Spleen (tissue), 11 donors: ENCODE measurements around the gene CD4. TPM values are rescaled to one million over a fixed set of nuclear protein-coding genes. Genes with fewer than 3 reads are reported as not detected.

Experiments used
- DNase-seq: peaks from one replicate; pipeline ENCODE4 v3.0.0-alpha.2; 2020
- H3K27ac ChIP-seq, 8 donors: fragments of 200-600 bp; sonication (generic) in 7 of 8; 1 replicate in 4 of 8; 2 replicates in 4 of 8; pipeline versions ENCODE4 v1.5.0 to v1.8.0; 2016 to 2021; ENCODE audit warnings: inconsistent platforms in 4 of 8, mild to moderate bottlenecking in 4 of 8, moderate library complexity in 1 of 8
- H3K27me3 ChIP-seq, 7 donors: fragments of 200-600 bp; sonication (generic) in 6 of 7; replicated peaks in 1 of 7; 1 replicate in 4 of 7; 2 replicates in 3 of 7; pipeline versions ENCODE4 v1.5.0 to v1.8.0; 2016 to 2021; ENCODE audit warnings: inconsistent platforms in 3 of 7, mild to moderate bottlenecking in 1 of 7
- H3K36me3 ChIP-seq, 6 donors: fragments of 200-600 bp; sonication (generic) in 5 of 6; 1 replicate in 4 of 6; 2 replicates in 2 of 6; pipeline versions ENCODE4 v1.5.0 to v1.8.0; 2016 to 2021; ENCODE audit warnings: inconsistent platforms in 2 of 6
- H3K4me1 ChIP-seq, 6 donors: fragments of 200-600 bp; sonication (generic) in 5 of 6; 1 replicate in 3 of 6; 2 replicates in 3 of 6; pipeline versions ENCODE4 v1.5.0 to v1.8.0; 2016 to 2021; ENCODE audit warnings: inconsistent platforms in 3 of 6
- H3K4me3 ChIP-seq, 8 donors: fragments of 200-600 bp; sonication (generic) in 7 of 8; 1 replicate in 4 of 8; 2 replicates in 4 of 8; pipeline versions ENCODE4 v1.5.0 to v1.8.0; 2016 to 2021; ENCODE audit warnings: inconsistent platforms in 4 of 8, mild to moderate bottlenecking in 4 of 8, moderate library complexity in 2 of 8
- H3K9me3 ChIP-seq, 8 donors: fragments of 200-600 bp; sonication (generic) in 7 of 8; 1 replicate in 4 of 8; 2 replicates in 4 of 8; pipeline versions ENCODE4 v1.5.0 to v1.8.0; 2016 to 2021; ENCODE audit warnings: inconsistent platforms in 4 of 8
- POLR2A ChIP-seq, 3 donors: fragments of 450-650 bp; IDR thresholded peaks; one replicate each; pipeline ENCODE4 v1.5.1; 2017; ENCODE audit warnings: antibody characterized with exemption in 3 of 3, mild to moderate bottlenecking in 1 of 3
- POLR2AphosphoS5 ChIP-seq, 3 donors: sonication (generic); formaldehyde crosslinking; IDR thresholded peaks; one replicate each; pipeline ENCODE4 v1.5.1; 2017; ENCODE audit warnings: antibody characterized with exemption in 3 of 3
- WGBS, 5 donors: extraction: QIAGEN DNeasy Blood & Tissue Kit in 3 of 5; methylation state at CpG; one replicate each; pipeline versions ENCODE4 v1.1.5 to v1.1.7; 2013 to 2018; 5-methylcytosine and 5-hydroxymethylcytosine counted together
- intact Hi-C: fragments of 100-400 bp; cut with DNase I; formaldehyde crosslinking; loops from one replicate; pipeline ENCODE4 v1.15.0; 2023; ENCODE audit warnings: low total_unique reads
- polyA plus RNA-seq, 3 donors: library from polyadenylated mRNA; stranded (reverse); fragments of 200-250 nt; gene quantifications; one replicate each; pipeline ENCODE4 v1.2.1, GENCODE V29; 2013
- total RNA-seq, 7 donors: library from RNA; depleted of rRNA in 3 of 7; stranded (reverse); fragments of >200 nt in 3 of 7; fragmentation: NEBNext Ultra II Directional in 4 of 7; extraction: Animal tissue kit (Norgen Biotek cat#: 25700) in 4 of 7; gene quantifications; one replicate each; pipeline versions ENCODE4 v1.1.0 to v1.2.1, GENCODE V29; 2016 to 2021
- TF ChIP-seq, protein P1 (sequence below), 11 experiments: fragments of 200-600 bp in 7 of 11; fragments of 450-650 bp in 4 of 11; sonication (generic) in 4 of 11; IDR thresholded peaks in 8 of 11; conservative IDR thresholded peaks in 3 of 11; 1 replicate in 7 of 11; 2 replicates in 4 of 11; pipeline versions ENCODE4 v1.4.0 to v1.8.0; 2016 to 2021; ENCODE audit warnings: antibody characterized with exemption in 11 of 11, inconsistent platforms in 4 of 11, mild to moderate bottlenecking in 1 of 11
- donor health status: healthy with polysubstance abuse.
- donor health status: DM: no; HTN: no; CAD: no; lungs with moderate emphysema.
- donor health status: DM: no; HTN: no; CAD: no.
- donor health status: Bipolar disorder and iron deficiency.
- donor health status: healthy.
- donor health status: DM: no; HTN: no; CAD: no.
- donor health status: DM: yes; HTN: yes; CAD: no.

CD4 gene
- total and polyA plus RNA-seq, 10 donors, result 21.8 to 207 (median 151) TPM

DNA sequence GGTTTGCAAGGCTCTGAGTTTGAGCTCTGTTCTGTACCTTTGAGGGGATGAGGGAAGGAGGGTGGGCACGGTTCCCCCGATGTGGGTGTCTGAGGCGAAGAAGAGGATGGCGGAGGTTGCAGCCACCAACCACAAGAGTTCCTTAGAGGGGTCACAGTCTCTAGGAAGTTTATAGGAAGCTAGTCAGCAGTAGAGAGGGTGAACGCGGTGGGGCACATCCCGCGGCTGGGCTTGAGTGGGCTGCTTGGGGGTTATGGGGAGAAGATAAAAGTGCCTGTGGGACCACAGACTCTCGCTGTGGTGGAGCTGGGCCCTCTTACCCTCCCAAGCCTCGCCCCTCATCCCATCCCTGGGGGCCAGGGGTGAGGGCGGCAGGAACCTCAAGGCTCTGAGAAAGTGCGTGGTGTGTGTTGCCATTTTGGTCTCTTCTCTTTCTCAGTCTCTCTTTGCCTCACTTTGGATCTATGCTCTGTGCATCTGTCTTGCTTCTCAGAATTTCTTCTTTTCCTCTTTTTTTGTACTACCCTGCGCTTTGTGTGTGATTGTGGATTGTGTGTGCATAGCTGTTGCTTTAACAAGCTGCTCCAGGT lies 2.7 kb downstream of the CD4 start:
- H3K27ac ChIP-seq, result peak overlapping the region; percentile 27 to 87 (median 80)
- peak overlapping the region in 7 of 8 donors; percentile 22 to 66 (median 43) for H3K4me3 ChIP-seq
- H3K27me3 ChIP-seq, result peaks cover 0 to 21% (median 0%) of the 10 kb centered on the region in 7 donors
- TF ChIP-seq POLR2AphosphoS5 (IDR thresholded peaks at IDR 0.05), result no peak
- no peak for TF ChIP-seq POLR2A (IDR thresholded peaks at IDR 0.05)
- TF ChIP-seq, protein P1, sequence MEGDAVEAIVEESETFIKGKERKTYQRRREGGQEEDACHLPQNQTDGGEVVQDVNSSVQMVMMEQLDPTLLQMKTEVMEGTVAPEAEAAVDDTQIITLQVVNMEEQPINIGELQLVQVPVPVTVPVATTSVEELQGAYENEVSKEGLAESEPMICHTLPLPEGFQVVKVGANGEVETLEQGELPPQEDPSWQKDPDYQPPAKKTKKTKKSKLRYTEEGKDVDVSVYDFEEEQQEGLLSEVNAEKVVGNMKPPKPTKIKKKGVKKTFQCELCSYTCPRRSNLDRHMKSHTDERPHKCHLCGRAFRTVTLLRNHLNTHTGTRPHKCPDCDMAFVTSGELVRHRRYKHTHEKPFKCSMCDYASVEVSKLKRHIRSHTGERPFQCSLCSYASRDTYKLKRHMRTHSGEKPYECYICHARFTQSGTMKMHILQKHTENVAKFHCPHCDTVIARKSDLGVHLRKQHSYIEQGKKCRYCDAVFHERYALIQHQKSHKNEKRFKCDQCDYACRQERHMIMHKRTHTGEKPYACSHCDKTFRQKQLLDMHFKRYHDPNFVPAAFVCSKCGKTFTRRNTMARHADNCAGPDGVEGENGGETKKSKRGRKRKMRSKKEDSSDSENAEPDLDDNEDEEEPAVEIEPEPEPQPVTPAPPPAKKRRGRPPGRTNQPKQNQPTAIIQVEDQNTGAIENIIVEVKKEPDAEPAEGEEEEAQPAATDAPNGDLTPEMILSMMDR (IDR thresholded peaks at IDR 0.05 in 8 of 11, conservative IDR thresholded peaks at IDR 0.05 in 3 of 11), result no peak
- H3K4me1 ChIP-seq, result peaks cover 3 to 53% (median 33%) of the 10 kb centered on the region in 6 donors
- no peaks in the 10 kb centered on the region for H3K9me3 ChIP-seq
- no peak for DNase-seq
- intact Hi-C loops, result no loop called here
- H3K36me3 ChIP-seq, result peaks cover 0 to 24% (median 2%) of the 10 kb centered on the region in 6 donors
- WGBS, 5 donors, result 16 to 38% (median 30%) methylated on average over 13 of the region's 13 CpGs

DNA sequence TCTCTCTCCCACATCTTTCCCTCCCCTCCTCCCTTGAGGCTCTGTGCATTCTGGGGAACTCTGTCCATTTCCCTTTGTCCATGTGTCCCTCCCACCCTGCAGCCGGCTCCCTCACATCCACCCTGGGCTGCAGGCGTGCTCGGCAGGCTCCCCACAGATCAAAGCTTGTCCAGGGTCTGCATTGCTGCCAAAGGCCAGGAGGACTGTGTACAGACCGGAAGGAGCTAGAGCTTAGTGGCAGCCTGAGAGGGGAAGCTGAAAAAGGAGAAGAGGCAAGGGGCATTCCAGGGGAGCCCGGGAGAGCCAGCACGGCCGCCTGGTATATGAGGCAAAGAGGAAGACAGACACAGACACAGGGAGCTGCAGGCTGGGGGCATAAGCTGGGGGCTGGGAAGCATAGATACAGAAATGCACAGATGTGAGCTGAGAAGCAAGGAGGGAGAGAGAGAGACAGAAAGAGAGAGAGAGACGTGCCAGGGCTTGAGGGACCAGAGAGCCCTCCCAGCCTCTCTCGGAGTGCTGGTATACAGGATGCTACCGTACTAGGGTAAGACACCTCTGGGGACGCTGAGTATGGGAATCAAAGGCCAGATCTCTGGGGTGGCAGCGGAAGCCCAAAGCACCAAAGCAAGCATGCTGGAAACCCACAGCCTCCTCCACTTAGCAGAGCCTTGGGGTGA lies 3.3 kb downstream of the CD4 start:
- 14 to 22% (median 14%) methylated on average over 12 of the region's 12 CpGs for WGBS, 5 donors
- intact Hi-C loops, result no loop called here
- H3K4me3 ChIP-seq, result peak overlapping the region; percentile 7 to 66 (median 41)
- H3K27me3 ChIP-seq, result peaks cover 0 to 23% (median 0%) of the 10 kb centered on the region in 7 donors
- peak; percentile 52 to 72 (median 70) for TF ChIP-seq POLR2AphosphoS5 (IDR thresholded peaks at IDR 0.05)
- TF ChIP-seq POLR2A (IDR thresholded peaks at IDR 0.05), result no peak
- peak overlapping the region; percentile 27 to 87 (median 80) for H3K27ac ChIP-seq
- peak; percentile 86 for DNase-seq
- peaks cover 0 to 28% (median 2%) of the 10 kb centered on the region in 6 donors for H3K36me3 ChIP-seq
- H3K9me3 ChIP-seq, result no peaks in the 10 kb centered on the region
- H3K4me1 ChIP-seq, result peaks cover 3 to 47% (median 30%) of the 10 kb centered on the region in 6 donors

DNA sequence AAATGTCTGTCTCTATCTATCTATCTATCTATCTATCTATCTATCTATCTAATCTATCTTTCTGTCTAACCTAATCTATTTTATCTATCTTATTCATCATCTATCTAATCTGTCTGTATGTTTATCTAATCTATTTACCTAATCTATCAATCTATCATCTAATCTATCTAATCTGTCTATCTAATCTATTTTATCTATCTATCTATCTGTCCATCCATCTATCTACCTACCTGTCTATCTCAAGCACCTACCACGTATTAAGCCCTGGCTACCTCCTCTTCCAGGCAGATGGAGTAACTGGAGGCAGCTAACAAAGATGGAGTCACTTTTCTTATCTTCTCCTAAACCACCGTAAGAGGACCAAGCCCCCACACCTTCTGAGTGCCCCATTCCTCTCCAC lies 5.8 kb downstream of the CD4 start:
- Histone ChIP-seq H3K9me3 (no peaks in the 10 kb centered on the region), H3K36me3 (peaks cover 0 to 43% (median 2%) of the 10 kb centered on the region in 6 donors), H3K4me1 (peaks cover 3 to 31% (median 21%) of the 10 kb centered on the region in 6 donors), H3K4me3 (no peak overlapping the region), H3K27ac (no peak overlapping the region), H3K27me3 (peaks cover 0 to 23% (median 0%) of the 10 kb centered on the region in 7 donors)
- intact Hi-C loops, result no loop called here
- TF ChIP-seq, protein P1 (IDR thresholded peaks at IDR 0.05 in 8 of 11, conservative IDR thresholded peaks at IDR 0.05 in 3 of 11), result no peak
- no peak for TF ChIP-seq POLR2AphosphoS5 (IDR thresholded peaks at IDR 0.05)
- no peak for TF ChIP-seq POLR2A (IDR thresholded peaks at IDR 0.05)
- WGBS, 5 donors, result 83 to 92% (median 90%) methylated on average over 2 of the region's 2 CpGs
- DNase-seq, result no peak

DNA sequence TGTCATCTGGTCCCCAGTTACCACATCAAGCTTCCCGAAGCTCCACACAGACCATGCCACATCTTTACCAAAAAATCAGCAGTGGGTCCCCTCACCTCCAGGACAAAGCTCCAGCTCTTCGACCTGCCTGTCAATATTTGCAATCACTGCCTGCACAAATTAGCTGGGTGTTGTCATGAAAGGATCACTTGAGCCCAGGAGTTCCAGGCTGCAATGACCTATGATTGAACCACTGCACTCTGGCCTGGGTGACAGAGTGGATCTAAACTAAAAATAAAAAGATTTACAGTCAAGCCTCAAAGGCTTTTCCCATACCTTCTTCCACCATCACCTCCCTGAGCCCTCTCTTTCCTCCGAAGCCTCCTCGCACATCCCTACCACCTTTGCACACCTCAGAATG lies 7.2 kb downstream of the CD4 start:
- Histone ChIP-seq H3K4me3 (no peak overlapping the region), H3K27ac (no peak overlapping the region), H3K4me1 (peaks cover 3 to 28% (median 20%) of the 10 kb centered on the region in 6 donors), H3K9me3 (no peaks in the 10 kb centered on the region), H3K36me3 (peaks cover 0 to 57% (median 2%) of the 10 kb centered on the region in 6 donors), H3K27me3 (peaks cover 0 to 23% (median 0%) of the 10 kb centered on the region in 7 donors)
- no peak for DNase-seq
- TF ChIP-seq POLR2A (IDR thresholded peaks at IDR 0.05) (no peak), POLR2AphosphoS5 (IDR thresholded peaks at IDR 0.05) (no peak)
- TF ChIP-seq, protein P1 (IDR thresholded peaks at IDR 0.05 in 8 of 11, conservative IDR thresholded peaks at IDR 0.05 in 3 of 11), result no peak
- 87 to 92% (median 91%) methylated on average over 4 of the region's 4 CpGs for WGBS, 5 donors
- intact Hi-C loops, result no loop called here
